GM12872 (cell line): ENCODE measurements around the gene GLT1D1.

Source experiments
- TF ChIP-seq, protein P1 (sequence below): IDR thresholded peaks from 3 replicates; pipeline ENCODE4 v1.5.1; 2011; ENCODE audit warnings: low read depth, mild to moderate bottlenecking, low read length, moderate library complexity; ENCODE audit not compliant: insufficient read depth

Gene GLT1D1

GRCh38 chr12:128818065-128819022 lies 34.9 kb upstream of the GLT1D1 start:
- TF ChIP-seq, protein P1, sequence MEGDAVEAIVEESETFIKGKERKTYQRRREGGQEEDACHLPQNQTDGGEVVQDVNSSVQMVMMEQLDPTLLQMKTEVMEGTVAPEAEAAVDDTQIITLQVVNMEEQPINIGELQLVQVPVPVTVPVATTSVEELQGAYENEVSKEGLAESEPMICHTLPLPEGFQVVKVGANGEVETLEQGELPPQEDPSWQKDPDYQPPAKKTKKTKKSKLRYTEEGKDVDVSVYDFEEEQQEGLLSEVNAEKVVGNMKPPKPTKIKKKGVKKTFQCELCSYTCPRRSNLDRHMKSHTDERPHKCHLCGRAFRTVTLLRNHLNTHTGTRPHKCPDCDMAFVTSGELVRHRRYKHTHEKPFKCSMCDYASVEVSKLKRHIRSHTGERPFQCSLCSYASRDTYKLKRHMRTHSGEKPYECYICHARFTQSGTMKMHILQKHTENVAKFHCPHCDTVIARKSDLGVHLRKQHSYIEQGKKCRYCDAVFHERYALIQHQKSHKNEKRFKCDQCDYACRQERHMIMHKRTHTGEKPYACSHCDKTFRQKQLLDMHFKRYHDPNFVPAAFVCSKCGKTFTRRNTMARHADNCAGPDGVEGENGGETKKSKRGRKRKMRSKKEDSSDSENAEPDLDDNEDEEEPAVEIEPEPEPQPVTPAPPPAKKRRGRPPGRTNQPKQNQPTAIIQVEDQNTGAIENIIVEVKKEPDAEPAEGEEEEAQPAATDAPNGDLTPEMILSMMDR: no peak

- TF ChIP-seq, protein P1: no peak
Measured at GRCh38 chr12:128819293-128820144, 33.8 kb upstream of the GLT1D1 start.

DNA sequence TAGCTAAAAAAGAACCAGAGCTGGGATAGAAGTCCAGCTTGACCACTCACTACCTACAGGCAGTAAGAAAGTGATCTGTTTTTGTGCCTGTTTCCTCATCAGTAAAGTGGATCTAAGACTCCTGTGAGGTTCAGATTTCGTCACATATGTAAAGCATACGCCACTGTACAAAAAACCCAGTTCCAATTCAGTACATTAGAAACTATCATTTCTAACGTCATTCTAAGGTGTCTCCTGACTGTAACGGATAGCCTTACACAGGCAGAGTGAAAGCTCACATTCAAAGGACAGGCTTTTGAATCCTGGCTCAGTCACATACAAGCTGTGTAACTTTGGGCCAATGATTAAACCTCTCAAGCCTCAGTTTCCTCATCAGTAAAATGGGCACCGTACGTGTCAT lies 33.0 kb upstream of the GLT1D1 start:
- TF ChIP-seq, protein P1: no peak

- TF ChIP-seq, protein P1: no peak
Measured at GRCh38 chr12:128820723-128821432, 32.4 kb upstream of the GLT1D1 start.

DNA sequence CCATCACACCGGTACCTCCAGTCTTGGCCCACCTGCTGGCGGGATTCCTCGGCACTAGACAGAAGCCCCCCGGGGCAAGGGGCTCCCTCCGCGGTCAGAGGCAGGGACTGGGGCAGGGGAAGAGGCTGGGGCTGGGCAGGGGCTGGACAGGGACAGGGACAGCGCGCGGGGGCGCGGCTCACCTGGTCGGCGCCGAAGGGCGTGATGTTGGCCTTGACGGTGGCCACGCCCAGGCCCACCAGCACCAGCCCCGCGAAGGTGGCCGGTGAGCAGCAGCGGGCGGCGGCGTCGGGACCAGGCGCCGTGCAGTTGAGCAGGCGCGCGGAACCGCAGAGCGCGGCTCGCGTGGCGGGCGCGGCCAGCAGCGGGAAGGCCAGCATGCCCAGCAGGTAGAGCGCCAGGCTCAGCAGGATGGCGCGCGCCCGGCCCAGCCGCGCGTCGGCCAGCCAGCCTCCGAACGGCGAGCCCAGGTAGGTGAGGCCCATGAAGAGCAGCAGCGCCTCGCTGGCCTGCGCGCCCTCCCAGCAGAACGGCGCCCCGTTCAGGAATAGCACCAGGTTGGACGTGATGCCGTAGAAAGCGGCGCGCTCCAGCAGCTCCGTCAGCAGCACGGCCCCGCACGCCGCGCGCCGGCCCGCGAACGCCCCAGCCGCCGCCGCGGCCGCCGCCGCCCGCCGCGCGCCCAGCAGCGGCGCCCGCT lies 29.9 kb upstream of the GLT1D1 start:
- TF ChIP-seq, protein P1: 0 out of 3 replicates have a peak, but pooled peaks have one; percentile 2

GRCh38 chr12:128823916-128824839 lies 29.1 kb upstream of the GLT1D1 start, which contains the start of gene SLC15A4:
Gene SLC15A4, minus strand, starts transcription at chr12:128823958. Its CDS starts 15 bp downstream, at chr12:128823943.
- TF ChIP-seq, protein P1: peak; percentile 50
